ENCODE measurements around the gene CPS1.

CPS1 gene

DNA sequence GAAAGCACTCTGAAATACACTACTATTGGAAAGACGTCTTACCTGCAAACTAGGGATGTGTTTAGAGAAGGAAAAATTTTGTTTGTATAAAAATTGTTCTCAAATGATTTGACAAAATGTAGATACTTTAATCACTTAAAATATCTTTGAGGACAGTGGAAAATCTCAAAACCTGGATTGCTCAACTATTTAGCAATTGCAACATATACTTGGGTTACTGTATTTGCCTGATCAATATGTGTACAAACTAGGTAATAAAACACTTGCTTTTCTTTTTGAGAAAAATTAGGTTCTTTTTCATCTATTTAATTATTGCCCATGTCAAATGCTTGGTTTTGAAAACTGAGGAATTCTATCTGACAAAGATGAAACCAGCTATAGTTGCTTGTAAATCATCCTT, 60.9 kb downstream of the CPS1 start:
- no peak for DNase-seq

GRCh38 chr2:210617732-210618330, 61.4 kb downstream of the CPS1 start:
- no peak for DNase-seq

DNA sequence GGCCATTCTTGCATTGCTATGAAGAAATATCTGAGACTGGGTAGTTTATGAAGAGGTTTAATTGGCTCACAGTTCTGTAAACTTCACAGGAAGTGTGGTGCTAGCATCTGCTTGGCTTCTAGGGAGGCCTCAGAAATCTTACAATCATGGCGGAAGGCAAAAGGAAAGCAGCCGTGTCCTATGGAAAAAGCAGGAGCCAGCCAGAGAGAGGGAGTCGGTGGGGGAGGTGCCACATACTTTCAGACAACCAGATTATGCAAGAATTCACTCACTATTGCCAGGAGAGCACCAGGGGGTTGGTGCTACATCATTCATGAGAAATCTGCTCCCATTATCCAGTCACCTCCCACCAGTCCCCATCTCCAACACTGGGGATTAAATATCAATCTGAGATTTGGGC, 64.1 kb downstream of the CPS1 start:
- DNase-seq, result no peak

DNA sequence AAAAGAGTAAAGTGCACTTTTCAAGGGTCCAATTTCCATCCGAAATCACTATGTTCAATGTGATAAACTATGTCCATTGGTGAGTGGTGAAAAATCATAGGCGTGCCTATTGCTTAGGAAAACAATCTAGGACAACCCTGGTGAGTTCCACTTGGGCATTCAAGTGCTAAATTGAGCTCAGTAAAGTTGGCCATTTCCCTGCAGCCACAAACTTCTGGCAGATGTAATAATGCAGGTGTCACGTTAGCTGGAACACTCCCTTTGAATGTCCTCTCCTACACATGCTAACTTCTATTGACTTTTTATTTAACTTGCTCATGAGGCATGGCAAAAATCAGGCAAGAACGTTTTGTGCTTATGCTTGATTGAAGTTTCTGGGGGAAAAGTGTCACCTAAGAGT, 67.1 kb downstream of the CPS1 start:
- no peak for DNase-seq

- no peak for DNase-seq
Measured at GRCh38 chr2:210626849-210627248, 70.5 kb downstream of the CPS1 start.

GRCh38 chr2:210630873-210631560, 74.6 kb downstream of the CPS1 start:
- no peak for DNase-seq

DNA sequence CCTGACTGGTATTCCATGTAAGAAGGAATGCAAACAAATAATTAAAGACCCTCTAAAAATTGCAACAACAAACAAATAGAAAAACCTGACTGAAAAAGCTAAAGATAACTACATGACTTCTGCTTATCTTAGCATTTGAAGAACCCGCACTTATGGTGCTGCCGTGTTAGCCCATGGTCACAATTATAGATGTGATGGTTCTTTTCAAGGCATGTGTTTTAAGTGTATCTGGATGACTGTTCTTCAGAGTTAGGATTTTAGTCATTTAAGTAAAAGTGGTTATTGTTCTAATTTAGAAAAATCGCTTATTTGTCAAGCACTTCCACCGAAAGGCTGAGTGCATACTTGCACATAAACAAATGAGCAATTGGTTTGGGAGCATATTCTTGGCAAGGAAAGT, 77.3 kb downstream of the CPS1 start:
- no peak for DNase-seq

DNA sequence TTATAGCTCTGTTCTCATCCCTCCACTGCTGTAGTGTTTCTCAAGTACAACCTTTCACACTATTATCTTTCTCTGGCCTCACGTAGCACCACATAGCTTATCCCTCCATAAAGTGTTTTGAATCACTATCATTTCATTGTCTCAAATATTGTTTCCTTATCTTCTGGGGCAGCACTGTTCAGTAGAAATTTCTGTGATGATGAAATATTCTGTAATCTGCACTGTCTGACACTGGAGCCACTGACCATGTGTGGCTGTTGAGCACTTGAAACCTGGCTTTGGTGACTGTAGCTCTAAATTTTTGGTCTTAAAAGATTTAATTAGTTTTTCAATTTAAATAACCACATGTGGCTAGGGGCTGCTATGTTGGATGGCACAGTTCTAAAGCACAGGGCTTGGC, 78.9 kb downstream of the CPS1 start:
- DNase-seq, result no peak

- no peak for DNase-seq
Measured at GRCh38 chr2:210642333-210642732, 85.9 kb downstream of the CPS1 start.

DNA sequence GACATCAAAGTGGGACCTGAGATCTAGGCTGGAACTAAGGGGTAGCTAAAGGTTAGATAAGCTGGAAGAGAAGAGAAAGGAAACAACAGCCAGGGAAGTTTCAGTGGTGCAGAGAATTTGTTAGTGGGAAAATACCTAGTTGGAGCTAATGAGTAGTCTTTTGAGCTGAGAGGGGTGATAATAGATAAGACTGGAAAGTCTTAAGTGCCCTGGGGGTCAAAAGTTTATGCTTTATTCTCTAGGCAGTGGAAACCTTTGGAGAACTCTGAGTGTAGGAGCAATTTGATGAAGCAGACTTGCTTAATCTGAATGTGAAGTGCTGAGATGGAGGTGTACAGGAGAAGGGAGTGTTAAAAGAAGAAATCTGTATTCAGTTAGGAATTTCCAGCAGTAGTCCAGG, 90.8 kb downstream of the CPS1 start:
- DNase-seq, result no peak

GRCh38 chr2:210654091-210654490, 97.7 kb downstream of the CPS1 start:
- DNase-seq, result no peak

DNA sequence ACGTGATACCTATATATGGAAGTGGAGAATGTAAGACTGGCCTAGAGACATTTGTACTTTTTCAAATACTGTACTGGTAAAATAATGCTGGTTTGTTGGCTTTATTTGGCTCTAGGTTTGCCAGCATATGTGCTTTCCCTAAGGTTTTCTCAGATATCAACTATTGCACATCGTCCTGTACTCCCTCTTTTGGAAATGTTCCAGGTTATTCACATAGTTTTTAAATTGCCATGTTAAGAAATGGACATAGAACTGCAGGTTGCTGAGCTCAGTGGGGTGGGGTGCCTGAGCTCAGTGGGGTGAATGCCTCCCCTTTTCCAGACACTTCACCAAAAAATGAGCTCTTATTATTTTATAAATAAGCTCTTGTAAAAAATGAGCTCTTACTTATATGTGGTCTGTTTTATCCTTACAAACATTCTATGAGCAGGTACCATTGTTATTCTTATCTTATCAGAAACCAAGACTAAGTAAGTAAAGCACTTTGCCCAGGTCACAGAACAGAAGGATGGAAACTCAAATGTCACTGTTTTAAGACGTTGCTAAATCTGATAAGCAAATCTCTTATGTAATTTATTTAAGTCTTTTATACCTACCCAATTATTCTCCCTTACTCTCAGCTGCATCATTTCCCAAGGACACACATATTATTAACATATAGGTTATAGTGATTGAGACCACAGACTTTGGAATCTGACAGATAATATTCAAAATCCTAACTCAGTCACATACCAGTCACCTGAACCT, 99.0 kb downstream of the CPS1 start:
- no peak for DNase-seq

- no peak for DNase-seq
Measured at GRCh38 chr2:210657874-210658273, 101.5 kb downstream of the CPS1 start.

DNA sequence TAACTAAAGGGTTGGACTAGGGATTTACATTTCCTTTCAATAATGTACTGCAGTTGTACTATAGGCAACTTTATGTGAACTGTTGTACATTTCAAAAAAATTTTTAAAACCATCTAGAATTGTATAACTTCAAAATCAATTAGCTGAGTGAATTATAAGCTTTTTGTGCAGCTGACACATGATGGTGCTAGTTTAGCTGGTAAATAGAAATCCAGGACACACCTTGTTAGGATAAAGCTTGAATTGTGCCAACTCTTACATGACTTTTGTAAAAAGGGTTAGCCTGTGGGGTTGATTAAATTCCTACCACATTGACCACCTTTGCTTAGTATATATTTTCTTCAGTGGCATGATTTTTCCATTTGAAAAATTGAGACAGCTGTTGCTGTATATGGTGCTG, 104.4 kb downstream of the CPS1 start:
- DNase-seq, result no peak

GRCh38 chr2:210662560-210662959, 106.2 kb downstream of the CPS1 start:
- no peak for DNase-seq

DNA sequence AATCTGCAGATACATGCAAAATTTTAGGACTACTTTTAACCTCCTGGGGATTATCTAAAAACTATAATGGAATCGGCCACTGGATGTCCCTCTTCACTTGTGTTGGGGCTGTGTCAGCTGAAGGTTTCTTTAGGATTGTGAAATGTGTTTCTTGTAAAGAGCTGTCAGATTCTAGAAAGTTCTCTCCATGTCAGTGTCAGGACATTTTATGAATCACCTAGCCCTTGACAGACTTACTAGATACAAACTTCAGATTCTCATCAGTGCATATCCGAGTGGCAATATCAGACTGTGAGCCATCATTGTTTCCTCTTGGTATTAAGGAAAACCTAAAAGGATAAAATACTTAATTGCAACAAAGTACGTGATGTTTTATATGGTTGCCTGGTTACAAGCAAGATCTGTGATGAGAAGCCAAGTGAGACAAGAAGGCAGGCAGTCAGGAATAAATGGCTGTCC, 107.3 kb downstream of the CPS1 start:
- no peak for DNase-seq

DNA sequence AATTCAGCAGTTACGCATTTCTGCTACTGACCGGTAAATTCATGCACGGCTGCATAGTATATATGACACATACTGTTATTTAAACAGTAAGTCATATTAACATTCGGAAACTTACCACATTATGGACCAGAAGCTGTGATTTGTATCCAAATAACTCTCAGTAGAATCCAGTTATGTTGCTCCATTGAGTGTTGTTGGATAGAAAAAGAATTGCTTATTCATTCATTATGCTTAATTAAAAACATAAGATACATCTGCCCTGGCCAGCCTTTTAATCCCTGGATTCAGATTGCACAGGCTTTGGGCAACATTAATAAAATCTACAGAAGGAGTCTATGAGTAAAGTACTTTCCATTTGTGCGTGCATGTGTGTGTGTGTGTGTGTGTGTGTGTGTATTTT, 111.3 kb downstream of the CPS1 start:
- no peak for DNase-seq

DNA sequence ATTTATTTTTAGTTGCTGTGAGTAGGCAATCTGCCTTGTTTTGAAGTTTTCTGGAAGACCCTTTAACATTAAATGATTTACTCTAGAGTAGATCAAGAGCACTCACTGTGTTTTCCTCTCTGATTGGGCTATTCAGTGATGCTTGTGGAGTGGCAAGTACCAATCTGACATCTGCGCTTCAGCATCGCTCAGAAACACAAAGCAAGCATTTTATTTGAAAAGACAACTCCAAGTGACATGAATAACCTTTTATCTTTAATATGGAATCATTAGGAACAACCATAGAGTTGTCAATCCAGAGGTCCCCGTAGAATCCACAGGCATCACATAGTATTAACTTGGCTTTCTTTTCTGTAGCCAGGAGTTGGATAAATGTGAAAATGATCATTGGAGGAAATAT, 114.7 kb downstream of the CPS1 start:
- DNase-seq, result no peak

- no peak for DNase-seq
Measured at GRCh38 chr2:210673117-210673516, 116.7 kb downstream of the CPS1 start.

- no peak for DNase-seq
Measured at GRCh38 chr2:210676067-210676466, 119.7 kb downstream of the CPS1 start.

- no peak for DNase-seq
Measured at GRCh38 chr2:210681491-210681890, 125.1 kb downstream of the CPS1 start.

GRCh38 chr2:210686401-210686800, 130.0 kb downstream of the CPS1 start:
- no peak for DNase-seq

DNA sequence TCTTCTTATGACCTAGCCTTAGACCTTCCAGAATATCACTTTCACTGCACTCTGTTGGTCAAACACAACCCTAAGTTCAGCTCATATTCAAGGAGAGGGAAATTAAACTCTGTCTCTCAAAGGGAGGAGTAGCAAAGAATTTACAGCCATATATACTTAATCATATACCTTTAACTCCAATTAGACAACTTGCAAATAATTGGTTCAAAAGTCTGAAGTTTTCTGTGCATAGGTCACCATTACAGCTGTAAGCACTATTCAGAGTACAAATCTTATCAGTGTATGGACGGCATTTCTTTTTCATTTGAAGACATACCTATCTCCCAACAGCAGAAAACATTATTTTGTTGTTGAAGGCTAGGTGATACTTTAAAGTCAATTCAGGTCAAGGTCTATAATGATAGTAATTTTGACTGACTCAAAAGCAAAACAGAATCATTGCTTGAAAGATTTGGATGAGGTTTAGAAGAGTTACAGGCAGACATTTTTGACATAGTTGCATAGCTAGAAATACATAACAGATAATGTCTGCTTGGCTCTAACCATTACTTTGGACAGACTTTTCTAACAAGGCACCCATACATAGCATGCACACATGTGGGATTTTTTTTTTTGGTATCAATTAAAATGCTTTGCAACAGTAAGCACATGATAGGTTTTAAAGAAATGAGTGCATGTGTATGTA, 131.5 kb downstream of the CPS1 start:
- DNase-seq, result no peak

GRCh38 chr2:210707900-210708299, 151.5 kb downstream of the CPS1 start:
- no peak for DNase-seq
